Bronchial epithelial cell (primary cell): Measurements from ENCODE around the gene CREB5. TPM values are rescaled to one million over a fixed set of nuclear protein-coding genes. Genes with fewer than 3 reads are reported as not detected.

Experiments used
- DNase-seq: peaks from one replicate; pipeline ENCODE4 v3.0.0-alpha.2; 2010; ENCODE audit warnings: low read depth
- FAIRE-seq: peaks from 2 replicates; lab custom pipeline; 2011; peaks lifted over from hg19 to GRCh38; lab: Jason Lieb, UNC
- H3K27me3 ChIP-seq: 2 replicates; pipeline ENCODE4 v1.5.1; 2011; ENCODE audit warnings: low read length; ENCODE audit not compliant: control insufficient read depth, insufficient read depth
- H3K36me3 ChIP-seq: 2 replicates; pipeline ENCODE4 v1.5.1; 2011; ENCODE audit warnings: low read length; ENCODE audit not compliant: control insufficient read depth, insufficient read depth
- H3K4me3 ChIP-seq: 2 replicates; pipeline ENCODE4 v1.5.1; 2011; ENCODE audit warnings: mild to moderate bottlenecking, low read depth, low read length, control low read depth
- total RNA-seq: library from RNA; depleted of rRNA; stranded (reverse); fragments of >200 nt; gene quantifications from 2 replicates; pipeline ENCODE4 v1.2.1, GENCODE V29; 2014
- TF ChIP-seq, protein P1 (sequence below): IDR thresholded peaks from 2 replicates; pipeline ENCODE4 v1.5.1; 2011; ENCODE audit warnings: mild to moderate bottlenecking, moderate library complexity, low read length, control low read depth, inconsistent platforms; ENCODE audit not compliant: insufficient read depth, severe bottlenecking

Gene CREB5
- total RNA-seq, 1 donor from 2014 or later: 2.1 TPM

DNA sequence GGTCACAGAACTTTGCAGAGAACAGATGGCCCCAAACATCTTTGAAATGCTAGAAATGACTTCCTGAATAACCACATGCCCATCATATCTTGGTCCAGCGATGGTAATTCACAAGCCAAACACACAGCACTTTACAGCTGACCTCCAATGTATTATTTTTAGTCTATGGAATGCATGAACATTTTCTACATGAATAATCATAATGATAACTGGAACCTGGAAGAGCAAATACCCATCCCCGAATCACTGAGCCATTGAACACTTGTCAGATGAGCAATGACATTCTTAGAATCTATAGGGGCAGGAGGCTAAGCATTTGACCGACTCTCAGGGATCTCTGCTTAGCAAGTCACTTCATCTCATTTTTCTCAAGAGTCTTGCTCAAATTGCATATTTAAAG is 167.3 kb downstream of the CREB5 start:
- TF ChIP-seq, protein P1, sequence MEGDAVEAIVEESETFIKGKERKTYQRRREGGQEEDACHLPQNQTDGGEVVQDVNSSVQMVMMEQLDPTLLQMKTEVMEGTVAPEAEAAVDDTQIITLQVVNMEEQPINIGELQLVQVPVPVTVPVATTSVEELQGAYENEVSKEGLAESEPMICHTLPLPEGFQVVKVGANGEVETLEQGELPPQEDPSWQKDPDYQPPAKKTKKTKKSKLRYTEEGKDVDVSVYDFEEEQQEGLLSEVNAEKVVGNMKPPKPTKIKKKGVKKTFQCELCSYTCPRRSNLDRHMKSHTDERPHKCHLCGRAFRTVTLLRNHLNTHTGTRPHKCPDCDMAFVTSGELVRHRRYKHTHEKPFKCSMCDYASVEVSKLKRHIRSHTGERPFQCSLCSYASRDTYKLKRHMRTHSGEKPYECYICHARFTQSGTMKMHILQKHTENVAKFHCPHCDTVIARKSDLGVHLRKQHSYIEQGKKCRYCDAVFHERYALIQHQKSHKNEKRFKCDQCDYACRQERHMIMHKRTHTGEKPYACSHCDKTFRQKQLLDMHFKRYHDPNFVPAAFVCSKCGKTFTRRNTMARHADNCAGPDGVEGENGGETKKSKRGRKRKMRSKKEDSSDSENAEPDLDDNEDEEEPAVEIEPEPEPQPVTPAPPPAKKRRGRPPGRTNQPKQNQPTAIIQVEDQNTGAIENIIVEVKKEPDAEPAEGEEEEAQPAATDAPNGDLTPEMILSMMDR: no peak
- Histone ChIP-seq H3K36me3 (no peaks in the 10 kb centered on the region), H3K27me3 (no peaks in the 10 kb centered on the region), H3K4me3 (no peak overlapping the region)
- FAIRE-seq (no peak), DNase-seq (no peak)

DNA sequence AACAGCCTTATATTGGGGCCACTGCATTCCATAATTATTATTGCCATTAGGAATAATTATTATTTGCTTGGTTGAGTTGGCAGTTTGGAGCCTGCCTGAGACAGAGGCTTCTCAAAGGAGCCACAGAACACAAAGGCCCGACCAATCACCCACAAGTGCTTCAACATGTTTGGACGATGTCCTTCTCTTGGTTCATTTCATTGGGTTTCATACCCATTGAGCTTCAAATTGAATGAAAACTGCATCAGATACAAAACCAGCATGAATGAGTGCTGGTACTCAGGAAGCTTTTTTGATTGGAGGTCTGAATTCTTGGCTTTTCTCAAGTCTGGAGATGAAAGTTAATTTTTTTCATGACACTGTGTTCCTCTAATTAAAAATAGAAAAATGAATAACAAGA is 168.3 kb downstream of the CREB5 start:
- TF ChIP-seq, protein P1: no peak
- H3K4me3 ChIP-seq: no peak overlapping the region
- no peak for FAIRE-seq
- H3K27me3 ChIP-seq: no peaks in the 10 kb centered on the region
- no peaks in the 10 kb centered on the region for H3K36me3 ChIP-seq
- peak; percentile 71 for DNase-seq

DNA sequence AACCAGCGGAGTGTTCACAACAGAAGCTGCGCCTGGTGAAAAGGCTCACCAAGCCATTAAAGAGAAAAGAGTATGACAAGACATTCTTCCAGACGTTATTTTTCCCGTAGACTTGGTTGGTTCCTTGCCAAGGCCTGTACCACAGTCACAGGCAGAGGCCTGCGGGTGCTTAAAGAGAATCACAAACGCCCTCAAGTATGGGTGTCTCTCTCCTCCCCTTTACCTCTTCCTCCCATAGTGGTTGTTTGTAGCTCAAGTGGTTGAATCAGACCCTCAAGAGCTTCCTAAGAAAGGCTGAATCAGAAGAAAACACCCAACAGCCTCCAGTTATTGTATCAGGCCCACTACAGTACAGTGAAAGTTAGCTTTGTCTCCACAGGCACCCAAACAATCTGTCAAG is 169.0 kb downstream of the CREB5 start:
- no peak for FAIRE-seq
- TF ChIP-seq, protein P1: no peak
- peak; percentile 78 for DNase-seq
- no peaks in the 10 kb centered on the region for H3K27me3 ChIP-seq
- no peaks in the 10 kb centered on the region for H3K36me3 ChIP-seq
- no peak overlapping the region for H3K4me3 ChIP-seq

DNA sequence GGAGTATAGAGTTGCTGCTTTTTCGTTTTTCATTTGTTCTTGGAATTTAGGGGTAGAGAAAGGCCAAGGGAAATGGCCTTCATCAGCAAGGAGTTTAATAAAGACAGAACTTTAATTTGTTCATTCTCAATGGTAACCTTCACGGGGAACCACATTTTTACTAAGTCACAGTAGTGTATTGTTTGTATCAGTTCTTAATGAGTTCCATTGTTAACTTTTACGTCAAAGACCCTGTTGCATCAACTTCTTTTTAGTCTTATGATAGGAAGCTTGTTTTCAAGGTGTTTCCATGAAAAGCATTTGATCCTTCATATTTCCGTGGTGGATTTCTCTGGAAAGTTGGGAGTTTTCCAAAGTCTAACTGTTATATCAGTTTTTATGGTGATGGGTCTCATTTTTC is 169.9 kb downstream of the CREB5 start:
- DNase-seq: no peak
- H3K36me3 ChIP-seq: no peaks in the 10 kb centered on the region
- FAIRE-seq: no peak
- no peak overlapping the region for H3K4me3 ChIP-seq
- no peaks in the 10 kb centered on the region for H3K27me3 ChIP-seq
- TF ChIP-seq, protein P1: no peak

- DNase-seq (no peak), FAIRE-seq (no peak)
- TF ChIP-seq, protein P1: no peak
- Histone ChIP-seq H3K36me3 (no peaks in the 10 kb centered on the region), H3K27me3 (no peaks in the 10 kb centered on the region), H3K4me3 (no peak overlapping the region)
Observed at GRCh38 chr7:28584235-28584634, 171.9 kb downstream of the CREB5 start.

- TF ChIP-seq, protein P1: no peak
- Histone ChIP-seq H3K36me3 (no peaks in the 10 kb centered on the region), H3K4me3 (no peak overlapping the region), H3K27me3 (no peaks in the 10 kb centered on the region)
- FAIRE-seq (no peak), DNase-seq (no peak)
Observed at GRCh38 chr7:28586736-28587135, 174.4 kb downstream of the CREB5 start.
